CD4-positive, alpha-beta T cell treated with Interleukin-6 for 4 hours (primary cell): ENCODE data around the gene PUS7.
A peak's percentile ranks its signal among the peaks of the same experiment; 100 is the strongest.
"Not testable (repeated sequence)": the region's sequence is repeated elsewhere in the genome, so short reads cannot be mapped to it uniquely, and the experiment has no call there.

Experiments
- DNase-seq: peaks from one replicate; pipeline ENCODE4 v3.0.0-alpha.2; 2020; ENCODE audit warnings: mixed read lengths

The PUS7 gene

GRCh38 chr7:105521717-105522463 lies at the start of gene PUS7:
Gene PUS7, minus strand, starts transcription at chr7:105522271. Its CDS starts 13,759 bp downstream, at chr7:105508512.
- DNase-seq: peak; percentile 87

DNA sequence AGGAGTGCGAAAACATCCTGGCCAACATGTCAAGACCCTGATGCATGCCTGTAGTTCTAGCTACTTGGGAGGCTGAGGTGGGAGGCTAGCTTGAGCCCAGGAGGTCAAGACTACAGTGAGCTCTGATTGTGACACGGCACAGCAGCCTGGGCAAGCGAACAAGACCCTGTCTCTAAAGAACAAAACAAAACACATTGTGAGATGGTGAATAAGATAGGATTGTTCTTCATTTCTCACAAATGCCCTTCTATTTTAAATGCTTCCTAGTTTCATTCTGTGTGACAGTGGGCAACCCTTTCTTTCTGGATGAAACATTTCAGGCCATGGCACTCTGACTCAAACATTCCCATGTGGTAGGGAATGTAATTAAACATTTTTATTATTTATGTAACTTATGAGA lies 45.8 kb upstream of the PUS7 start:
- DNase-seq: no peak

- DNase-seq: no peak
Observed at GRCh38 chr7:105567024-105567423, 45.0 kb upstream of the PUS7 start.

GRCh38 chr7:105565190-105565589 lies 43.1 kb upstream of the PUS7 start:
- DNase-seq: no peak

- DNase-seq: no peak
Observed at GRCh38 chr7:105559926-105560325, 37.9 kb upstream of the PUS7 start.

DNA sequence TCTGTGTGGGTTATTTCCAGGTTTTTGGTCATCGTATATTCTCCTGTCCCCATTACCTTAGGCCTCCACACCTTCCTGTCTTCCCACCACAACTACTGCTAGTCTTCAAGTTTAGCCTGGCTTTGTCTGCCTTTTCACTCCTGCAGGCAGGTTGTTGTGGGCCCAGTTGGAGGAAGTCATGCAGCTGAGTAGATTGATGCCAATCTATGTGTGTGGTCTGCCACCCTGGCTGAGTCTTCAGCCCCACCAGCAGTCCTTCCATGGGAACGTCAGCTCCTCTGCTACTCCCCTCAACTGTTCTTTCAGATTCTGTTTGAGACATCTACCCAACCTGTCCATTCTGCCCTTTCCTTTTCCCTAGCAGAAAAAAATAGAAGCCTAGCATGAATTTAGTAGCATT lies 16.3 kb upstream of the PUS7 start:
- no peak for DNase-seq

- no peak for DNase-seq
Observed at GRCh38 chr7:105532709-105533460, 10.8 kb upstream of the PUS7 start.

DNA sequence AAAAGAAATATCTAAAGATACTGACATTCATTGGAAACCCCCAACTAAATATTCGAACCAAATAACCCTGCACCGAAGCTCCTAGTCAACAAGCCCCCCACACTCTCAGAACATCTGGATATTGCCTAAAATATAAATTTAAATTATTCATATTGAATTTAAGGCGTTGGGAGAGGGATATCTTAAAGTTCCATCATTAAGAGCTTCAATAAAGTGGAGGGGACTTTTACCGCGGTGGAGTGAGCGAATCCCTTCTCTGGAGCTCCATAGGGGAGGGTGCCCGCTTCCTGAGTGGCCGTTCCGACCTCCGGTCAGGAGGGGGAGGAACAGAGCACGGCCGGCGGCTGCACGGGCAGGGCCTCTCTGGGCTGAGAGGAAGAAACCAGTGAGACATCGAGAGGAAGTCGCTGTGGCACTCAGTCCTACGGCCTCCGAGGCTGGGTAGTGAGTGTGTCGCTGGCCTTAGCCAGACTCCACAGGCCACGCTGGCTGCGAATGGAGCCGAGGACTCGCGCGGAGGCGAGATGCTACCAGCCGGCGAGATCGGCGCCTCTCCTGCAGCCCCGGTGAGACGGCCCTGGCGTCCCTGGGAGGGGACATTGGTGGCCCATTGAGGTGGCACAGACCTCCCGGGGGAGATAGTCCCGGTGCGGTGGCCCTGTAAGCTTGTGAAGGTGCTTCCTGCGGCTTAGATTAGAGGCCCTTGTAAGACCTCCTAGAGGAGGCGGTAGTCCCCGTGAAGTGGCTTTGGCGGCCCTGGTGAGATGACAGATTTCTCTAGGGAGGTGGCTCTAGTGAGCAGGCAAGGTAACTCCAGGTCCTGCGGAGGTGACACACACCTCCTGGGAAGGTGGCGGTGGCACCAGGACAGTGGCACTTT lies 10.0 kb upstream of the PUS7 start, which contains the start of gene RINT1:
Gene RINT1 (plus strand): TSS at position 410 of the 880 bp plus-strand sequence. CDS start 115 bp downstream, at position 525.
- DNase-seq: peak; percentile 89

DNA sequence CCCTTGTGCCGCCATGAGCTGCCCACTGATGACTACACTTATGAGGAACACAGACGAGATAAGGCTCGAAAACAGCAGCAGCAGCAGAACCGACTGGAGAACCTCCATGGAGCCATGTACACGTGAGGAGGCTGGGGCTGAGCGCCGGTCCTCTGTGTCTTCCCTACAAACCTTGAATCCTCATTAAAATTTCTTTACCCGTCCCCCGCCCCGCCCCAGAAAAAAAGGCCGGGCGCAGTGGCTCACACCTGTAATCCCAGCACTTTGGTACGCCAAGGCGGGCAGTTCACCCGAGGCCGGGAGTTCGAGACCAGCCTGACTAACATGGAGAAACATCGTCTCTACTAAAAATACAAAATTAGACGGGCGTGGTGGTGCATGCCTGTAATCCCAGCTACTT lies 8.5 kb upstream of the PUS7 start:
- no peak for DNase-seq

- no peak for DNase-seq
Observed at GRCh38 chr7:105530126-105530525, 8.1 kb upstream of the PUS7 start.

DNA sequence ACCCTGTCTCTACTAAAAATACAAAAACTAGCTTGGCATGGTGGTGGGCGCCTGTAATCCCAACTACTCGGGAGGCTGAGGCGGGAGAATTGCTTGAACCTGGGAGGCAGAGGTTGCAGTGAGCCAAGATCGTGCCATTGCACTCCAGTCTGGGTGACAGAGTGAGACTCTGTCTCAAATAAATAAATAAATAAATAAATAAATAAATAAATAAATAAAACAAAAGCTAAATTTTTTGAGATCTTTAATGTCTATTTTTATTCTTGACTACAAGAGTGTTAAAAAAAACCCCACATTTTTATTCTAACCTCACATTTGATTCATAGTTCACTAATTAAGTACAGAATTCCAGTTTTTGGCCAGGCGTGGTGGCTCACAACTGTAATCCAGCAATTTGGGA lies 5.7 kb upstream of the PUS7 start:
- DNase-seq: not testable (repeated sequence)

- no peak for DNase-seq
Observed at GRCh38 chr7:105524840-105525239, 2.8 kb upstream of the PUS7 start.

DNA sequence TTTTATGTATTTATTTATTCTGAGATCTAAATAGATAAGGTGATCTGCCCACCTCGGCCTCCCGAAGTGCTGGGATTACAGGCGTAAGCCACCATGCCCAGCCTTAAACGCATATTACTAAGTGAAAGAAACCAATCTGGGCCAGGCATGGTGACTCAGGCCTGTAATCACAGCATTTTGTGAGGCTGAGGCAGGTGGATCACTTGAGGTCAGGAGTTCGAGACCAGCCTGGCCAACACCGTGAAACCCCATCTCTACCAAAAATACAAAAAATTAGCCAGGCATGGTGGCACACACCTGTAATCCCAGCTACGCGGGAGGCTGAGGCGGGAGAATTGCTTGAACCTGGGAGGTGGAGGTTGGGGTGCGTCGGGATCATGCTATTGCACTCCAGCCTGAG lies 2.4 kb upstream of the PUS7 start:
- DNase-seq: not testable (repeated sequence)

DNA sequence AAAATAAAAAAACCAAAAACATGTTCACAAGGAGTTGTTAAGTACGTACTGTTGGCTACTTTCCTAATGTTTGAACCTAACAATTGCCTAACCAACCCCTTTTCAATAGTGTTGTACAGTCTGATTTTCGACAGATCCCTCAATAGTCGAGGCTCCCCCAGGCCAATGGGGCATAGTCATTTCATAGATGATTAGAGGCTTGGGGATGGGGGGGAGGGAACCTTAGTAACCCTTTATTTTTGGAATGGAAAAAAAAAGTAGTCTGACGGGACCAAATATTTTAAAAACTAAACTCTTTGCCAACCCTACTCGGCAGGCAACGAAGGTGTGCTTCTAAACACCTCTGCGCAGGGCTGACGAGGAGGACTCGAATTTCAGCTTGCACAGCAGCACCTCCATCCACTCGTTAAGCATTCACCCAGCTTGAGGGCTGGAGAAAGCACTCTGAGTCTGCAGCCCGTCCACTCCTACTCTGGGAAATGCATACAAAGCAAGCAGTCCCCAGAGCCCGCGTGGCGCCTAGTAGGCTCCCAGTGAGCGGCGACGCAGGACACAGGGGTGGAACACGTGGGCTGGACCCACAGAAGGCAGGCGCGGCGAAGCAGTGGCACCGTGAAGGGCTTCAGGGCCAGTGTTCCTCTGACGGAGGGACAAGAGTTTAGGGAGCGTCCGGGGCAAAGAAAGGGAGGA lies 899 bp downstream of the PUS7 start:
- DNase-seq: peak; percentile 50

DNA sequence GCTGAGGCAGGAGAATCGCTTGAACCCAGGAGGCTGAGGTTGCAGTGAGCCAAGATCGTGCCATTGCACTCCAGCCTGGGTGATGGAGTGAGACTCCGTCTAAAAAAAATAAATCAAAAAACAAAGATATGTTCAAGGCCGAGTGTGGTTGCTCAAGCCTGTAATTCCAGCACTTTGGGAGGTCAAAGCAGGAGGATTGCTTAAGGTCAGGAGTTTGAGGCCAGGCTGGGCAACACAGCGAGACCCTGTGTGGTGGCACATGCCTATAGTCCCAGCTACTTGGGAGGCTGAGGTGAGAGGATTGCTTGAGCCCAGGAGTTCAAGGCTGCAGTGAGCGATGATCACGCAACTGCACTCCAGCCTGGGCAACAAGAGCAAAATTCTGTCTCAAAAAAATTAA lies 1.5 kb downstream of the PUS7 start:
- DNase-seq: not testable (repeated sequence)

GRCh38 chr7:105519353-105519752 lies 2.7 kb downstream of the PUS7 start:
- no peak for DNase-seq

- DNase-seq: not testable (repeated sequence)
Observed at GRCh38 chr7:105515610-105516009, 6.5 kb downstream of the PUS7 start.

GRCh38 chr7:105512926-105513526 lies 9.0 kb downstream of the PUS7 start:
- no peak for DNase-seq

DNA sequence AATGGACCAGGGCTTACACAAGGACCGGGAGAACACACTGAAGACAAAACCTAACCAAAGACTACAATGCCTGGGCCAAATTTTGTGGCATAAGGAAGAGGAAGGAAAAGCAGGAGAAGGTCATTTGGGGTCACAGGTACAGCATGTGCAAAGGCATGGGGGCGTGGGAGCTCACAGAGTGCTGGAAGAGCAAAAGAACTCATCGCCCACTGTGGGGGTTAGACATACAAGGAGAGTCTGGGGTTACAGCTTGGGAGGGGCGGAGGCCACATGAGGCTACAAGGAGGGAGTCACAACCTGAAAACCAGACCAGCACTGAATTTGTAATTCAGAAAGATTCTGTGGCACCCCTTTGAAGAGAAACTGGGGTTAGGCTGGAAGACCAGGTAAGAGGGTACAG lies 9.7 kb downstream of the PUS7 start:
- no peak for DNase-seq

GRCh38 chr7:105502173-105502572 lies 19.9 kb downstream of the PUS7 start:
- DNase-seq: no peak

DNA sequence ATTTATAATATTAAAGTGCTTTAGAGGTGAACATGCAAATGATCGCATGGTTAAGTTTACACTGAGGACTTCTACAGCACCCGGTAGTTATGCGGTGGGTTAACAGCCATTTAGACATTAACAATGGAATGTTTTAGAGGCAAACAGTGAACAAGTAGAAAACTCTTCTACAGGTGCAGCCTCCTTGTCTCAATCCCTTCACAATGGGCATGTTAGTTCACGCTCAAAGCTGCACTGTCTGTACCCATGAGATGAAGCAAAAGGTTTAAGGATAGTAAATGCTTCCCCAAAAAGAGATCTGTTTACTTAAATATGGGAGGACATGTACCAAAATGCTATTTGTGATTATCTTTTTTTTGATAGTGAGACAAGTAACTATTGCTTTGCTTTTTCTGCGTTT lies 25.1 kb downstream of the PUS7 start:
- no peak for DNase-seq

- DNase-seq: no peak
Observed at GRCh38 chr7:105496521-105496920, 25.6 kb downstream of the PUS7 start.
